ENCODE results near the gene MRPL27.
"Not testable (repeated sequence)": the region's sequence is repeated elsewhere in the genome, so short reads cannot be mapped to it uniquely, and the experiment has no call there.

Gene MRPL27

GRCh38 chr17:50372758-50373556, at the start of gene MRPL27, which contains the start of gene EME1:
TSS of gene MRPL27 (minus strand) at chr17:50373184. CDS start at chr17:50373170, 14 bp downstream.
TSS of gene EME1 (plus strand) at chr17:50373229. CDS start at chr17:50375209, 1,980 bp downstream.
- DNase-seq (ENCODE audit: low read depth in 2 of 2): peak; percentile 67 to 70

GRCh38 chr17:50422738-50423137, 49.8 kb upstream of the MRPL27 start:
- no peak for DNase-seq (ENCODE audit: low read depth in 2 of 2)

DNA sequence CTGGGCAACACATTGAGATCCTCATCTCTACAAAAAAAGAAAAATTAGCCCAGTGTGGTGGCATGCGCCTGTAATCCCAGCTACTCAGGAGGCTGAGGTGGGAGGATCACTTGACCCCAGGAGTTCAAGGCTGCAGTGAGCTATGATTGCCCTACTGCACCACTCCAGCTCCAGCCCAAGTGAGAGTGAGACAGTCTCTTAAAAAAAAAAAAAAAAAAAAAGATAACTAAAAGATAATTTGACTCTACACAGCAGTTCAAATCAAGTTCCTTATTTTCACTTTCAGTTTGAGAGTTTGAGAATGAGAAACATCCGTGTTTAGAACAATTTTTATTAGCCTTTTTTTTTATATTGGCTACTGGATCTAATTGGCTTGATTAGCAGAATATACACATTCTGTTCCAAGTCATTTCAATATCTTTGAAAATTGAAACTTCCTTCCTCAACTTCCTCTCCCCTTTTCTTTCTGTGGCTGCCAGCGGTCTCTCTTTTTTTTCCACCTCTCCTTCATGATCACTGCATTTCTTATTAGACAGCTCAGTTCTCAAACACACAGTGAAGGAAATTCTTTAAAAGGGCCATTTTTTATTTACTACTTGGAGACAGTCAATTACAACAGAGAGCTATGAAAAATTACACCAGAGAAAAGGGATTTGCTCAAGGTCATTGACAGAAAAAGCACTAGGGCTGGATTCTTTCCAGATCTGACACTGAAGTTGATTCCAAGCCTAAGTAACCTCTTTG, 48.5 kb upstream of the MRPL27 start:
- DNase-seq (ENCODE audit: low read depth in 2 of 2): no peak

DNA sequence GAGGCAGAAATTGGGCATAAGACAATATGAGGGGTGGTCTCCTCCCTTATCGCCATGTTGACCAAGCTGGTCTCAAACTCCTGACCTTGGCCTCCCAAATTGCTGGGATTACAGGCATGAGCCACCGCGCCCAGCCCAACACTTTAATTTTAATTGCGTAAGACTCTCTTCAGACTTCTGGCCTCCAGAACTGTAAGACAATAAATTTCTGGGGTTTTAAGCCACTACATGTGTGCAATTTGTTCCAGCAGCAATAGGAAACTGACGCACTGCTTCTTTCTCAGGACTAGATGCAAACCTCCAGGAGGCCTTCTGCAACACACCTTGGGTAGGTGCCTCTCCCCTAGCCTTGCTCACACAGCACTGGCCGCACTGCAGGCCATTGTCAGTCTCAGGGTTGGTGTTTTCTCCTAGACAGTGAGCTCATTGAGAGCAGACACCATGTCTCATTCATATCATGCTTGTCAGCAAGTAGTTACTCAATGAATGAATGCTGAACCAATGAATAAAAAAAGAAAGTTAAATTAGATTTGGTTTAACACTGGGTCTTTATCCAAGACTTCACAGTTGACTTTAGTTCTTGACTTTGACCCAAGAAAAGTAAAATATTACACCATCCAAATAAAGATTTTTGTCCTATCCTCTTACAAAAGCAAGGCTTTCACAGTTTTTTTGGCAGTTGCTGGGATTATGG, 47.6 kb upstream of the MRPL27 start:
- DNase-seq (ENCODE audit: low read depth in 2 of 2): no peak

GRCh38 chr17:50419577-50419976, 46.6 kb upstream of the MRPL27 start:
- not testable (repeated sequence) for DNase-seq (ENCODE audit: low read depth in 2 of 2)

DNA sequence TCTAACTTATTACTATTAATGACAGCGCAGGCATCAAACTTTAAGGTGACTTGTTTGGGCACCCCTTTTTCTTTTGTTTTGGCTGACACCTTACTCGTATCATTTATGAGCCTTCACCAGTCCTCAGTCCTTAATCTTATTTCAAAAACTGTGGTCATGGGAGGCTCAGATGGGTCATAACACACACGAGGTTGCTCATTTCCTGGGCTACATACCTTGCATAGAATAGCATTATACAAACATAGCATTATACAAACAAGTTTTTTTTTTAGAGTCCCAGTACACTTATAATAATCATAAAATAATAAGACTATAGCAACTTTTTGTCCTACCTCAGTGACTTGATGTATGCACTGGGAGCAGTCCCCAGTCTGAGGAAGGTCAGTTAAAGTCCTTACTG, 41.8 kb upstream of the MRPL27 start:
- DNase-seq (ENCODE audit: low read depth in 2 of 2): no peak

DNA sequence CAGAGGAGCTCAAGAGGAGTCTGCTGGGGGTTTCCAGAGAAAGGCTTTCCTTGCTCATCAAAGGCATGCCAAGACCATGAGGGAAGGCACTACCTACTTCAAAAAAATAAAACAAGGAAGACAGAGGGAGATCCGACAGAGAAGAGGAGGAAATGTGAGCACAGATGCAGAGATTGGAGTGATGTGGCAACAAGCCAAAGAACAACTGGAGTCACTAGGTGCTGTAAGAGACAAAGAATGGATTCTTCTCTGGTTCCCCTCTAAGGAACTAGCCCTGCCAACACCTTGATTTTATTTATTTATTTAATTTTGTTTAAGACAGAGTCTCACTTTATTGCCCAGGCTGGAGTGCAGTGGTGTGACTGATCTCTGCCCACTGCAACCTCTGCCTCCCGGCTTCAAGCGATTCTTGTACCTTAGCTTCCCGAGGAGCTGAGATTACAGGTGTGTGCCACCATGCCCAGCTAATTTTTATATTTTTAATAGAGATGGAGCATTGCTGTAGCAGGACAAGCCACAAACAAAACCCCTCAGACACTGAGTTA, 39.3 kb upstream of the MRPL27 start:
- DNase-seq (ENCODE audit: low read depth in 2 of 2): no peak

DNA sequence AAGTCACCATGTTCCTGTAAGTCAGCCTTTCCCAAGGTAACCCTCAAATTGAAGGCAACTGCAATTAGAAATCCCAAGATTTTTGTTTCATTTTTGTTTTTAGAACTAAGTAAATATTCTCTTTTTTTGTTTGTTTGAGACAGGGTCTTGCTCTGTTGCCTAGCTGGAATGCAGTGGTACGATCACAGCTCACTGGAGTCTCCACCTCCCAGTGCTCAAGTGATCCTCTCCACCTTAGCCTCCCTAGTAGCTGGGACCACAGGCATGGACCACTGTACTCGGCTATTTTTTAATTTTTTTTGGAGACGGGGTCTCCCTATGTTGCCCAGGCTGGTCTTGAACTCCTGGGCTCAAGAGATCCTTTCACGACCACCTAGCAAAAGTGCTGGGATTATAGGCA, 34.9 kb upstream of the MRPL27 start:
- DNase-seq (ENCODE audit: low read depth in 2 of 2): no peak

GRCh38 chr17:50406578-50406977, 33.6 kb upstream of the MRPL27 start:
- DNase-seq (ENCODE audit: low read depth in 2 of 2): no peak

GRCh38 chr17:50405351-50405750, 32.4 kb upstream of the MRPL27 start:
- DNase-seq (ENCODE audit: low read depth in 2 of 2): not testable (repeated sequence)

- not testable (repeated sequence) for DNase-seq (ENCODE audit: low read depth in 2 of 2)
Observed at GRCh38 chr17:50399591-50399990, 26.6 kb upstream of the MRPL27 start.

DNA sequence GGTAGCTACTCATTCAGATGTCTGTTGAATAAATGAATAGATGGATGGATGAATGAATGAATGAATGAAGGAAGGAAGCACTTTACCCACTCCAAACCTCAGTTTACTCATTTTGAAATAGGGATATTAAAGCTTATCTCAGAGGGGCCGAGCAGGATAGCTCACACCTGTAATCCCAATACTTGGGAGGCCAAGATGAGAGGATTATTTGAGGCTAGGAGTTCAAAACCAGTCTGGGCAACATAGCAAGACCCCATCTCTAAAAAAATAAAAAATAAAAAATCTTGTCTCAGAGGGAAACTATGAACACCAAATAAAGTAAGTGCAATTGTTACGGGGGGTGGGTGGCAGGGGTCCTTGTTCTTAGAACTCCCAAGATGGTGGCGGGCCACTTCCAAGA, 25.7 kb upstream of the MRPL27 start:
- DNase-seq (ENCODE audit: low read depth in 2 of 2): not testable (repeated sequence)

- DNase-seq (ENCODE audit: low read depth in 2 of 2): no peak
Observed at GRCh38 chr17:50397919-50398285, 24.9 kb upstream of the MRPL27 start.

DNA sequence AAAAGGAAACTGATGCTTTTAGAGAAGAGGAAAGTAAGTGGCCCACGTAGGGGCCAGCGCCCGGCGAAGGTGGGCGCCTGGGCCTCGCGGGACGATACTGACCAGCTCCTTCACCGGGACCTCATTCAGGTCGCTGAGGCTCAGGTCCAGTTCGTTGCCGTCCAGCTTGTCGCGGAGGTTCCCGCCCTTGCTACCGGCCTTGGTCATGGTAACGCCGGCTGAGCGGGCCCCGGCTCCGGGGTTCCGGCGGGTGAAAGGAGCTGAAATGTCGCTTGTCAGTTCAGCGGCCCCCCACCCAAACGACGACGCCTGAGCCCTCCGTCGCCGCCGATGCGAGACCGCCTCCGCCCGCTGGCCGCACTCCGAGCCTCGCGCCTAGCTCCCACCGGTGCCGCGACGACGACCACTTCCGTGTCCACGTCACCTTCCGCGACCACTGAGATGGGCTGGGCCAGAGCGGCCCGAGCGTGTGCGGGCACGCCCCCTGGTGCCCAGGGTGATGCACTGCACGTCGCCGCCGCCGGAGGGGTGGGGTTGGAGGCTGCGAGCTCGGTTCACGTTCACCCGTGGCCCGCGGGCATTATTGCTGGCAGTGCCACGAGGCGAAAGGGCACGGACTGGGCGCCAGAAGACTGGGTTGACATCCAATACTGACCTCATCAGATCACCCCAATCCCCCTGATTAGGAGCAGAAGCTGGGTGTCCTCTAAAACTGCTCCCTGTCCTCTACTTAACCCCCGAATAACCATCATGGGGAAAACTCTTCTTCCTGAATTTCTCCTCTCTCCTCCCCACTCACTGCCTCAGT, 24.3 kb upstream of the MRPL27 start, which contains the start of gene LRRC59:
LRRC59 (minus strand) TSS at position 413 of the 808 bp plus-strand sequence; CDS start at position 207, 206 bp downstream.
- DNase-seq (ENCODE audit: low read depth in 2 of 2): peak; percentile 87 to 91

GRCh38 chr17:50396261-50397110, 23.5 kb upstream of the MRPL27 start:
- DNase-seq (ENCODE audit: low read depth in 2 of 2): no peak

- no peak for DNase-seq (ENCODE audit: low read depth in 2 of 2)
Observed at GRCh38 chr17:50394711-50395110, 21.7 kb upstream of the MRPL27 start.

DNA sequence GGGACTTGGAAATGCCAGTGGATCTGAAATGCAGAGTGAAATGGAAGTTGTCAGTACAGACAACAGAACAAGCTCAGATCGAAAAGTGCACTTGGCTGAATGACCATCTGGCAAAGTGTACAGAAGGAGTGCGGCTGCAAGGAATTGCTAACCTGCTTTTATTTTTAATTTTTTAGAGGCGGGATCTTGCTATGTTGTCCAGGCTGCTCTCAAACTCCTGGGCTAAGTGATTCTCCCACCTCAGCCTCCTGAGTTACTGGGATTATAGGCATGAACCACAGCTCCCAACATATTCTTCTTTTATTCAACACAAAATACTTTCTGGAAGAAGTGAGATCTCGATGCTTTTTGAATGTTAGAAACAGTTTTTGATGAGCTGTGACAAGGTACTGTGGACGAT, 20.7 kb upstream of the MRPL27 start:
- no peak for DNase-seq (ENCODE audit: low read depth in 2 of 2)

GRCh38 chr17:50392621-50393020, 19.6 kb upstream of the MRPL27 start:
- no peak for DNase-seq (ENCODE audit: low read depth in 2 of 2)

GRCh38 chr17:50389534-50389933, 16.6 kb upstream of the MRPL27 start:
- no peak for DNase-seq (ENCODE audit: low read depth in 2 of 2)

DNA sequence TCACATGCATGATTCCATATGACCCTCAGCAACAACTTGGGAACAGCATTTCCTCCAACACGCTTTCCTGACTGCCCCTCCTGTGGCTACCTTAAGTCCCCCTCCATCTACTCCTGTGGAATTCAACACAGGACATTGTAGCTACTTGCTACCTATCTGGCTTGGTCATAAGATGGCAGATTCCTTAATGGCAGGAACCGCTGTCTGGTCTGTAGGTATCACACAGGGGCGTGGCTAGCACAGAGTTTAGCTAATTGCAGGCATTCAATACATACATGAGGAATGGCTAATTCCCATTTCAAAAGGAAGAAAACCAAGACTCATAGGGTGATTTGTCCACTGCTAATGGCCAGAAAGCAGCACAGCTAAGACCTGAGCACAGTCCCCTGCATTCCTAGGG, 15.7 kb upstream of the MRPL27 start:
- no peak for DNase-seq (ENCODE audit: low read depth in 2 of 2)
